Stimulated activated CD8-positive, alpha-beta memory T cell treated with anti-CD3 and anti-CD28 coated beads, Interleukin-4, amount 100 ng/mL, for 4 hours (primary cell): ENCODE results near the gene HNRNPM.

Source experiments
- DNase-seq, 2 donors: peaks; one replicate each; pipeline ENCODE4 v3.0.0-alpha.2; 2020; ENCODE audit warnings: low read depth in 2 of 2, low spot score in 1 of 2

The HNRNPM gene

DNA sequence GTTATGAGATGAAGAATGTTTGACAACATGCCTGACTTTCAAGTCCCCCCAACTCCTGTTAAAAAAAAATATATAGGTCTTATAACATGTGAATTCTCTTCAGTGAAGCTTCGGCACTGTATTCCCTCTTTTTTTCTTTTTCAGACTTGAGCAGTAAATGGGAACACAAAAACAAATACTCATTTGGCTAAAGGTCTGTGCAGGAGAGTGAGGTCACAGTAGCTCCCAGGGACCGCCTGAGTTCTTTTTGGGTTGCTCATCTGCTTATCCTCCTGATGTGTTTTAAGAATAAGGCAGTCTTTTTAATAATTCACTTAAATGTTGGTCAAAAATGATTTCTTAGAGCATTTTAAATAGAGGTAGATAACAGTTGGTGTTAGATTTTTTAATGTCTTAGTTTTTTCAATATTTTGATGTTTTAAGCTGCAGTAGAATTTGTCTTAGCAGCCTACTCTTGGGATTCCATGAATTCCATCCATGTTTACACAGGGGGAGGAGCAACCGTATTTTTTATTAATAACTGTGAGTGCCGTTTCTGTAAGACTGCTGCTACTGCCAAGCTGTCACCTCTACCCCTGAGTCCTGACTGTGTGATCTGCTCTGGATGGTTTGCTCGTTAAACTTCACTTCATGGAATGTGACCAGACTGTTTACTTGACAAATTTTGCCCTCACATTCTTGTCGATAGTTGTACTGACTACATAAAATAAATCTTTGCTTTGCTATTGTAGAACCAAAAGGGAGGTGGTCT is 14.9 kb downstream of the HNRNPM start:
- DNase-seq: no peak

DNA sequence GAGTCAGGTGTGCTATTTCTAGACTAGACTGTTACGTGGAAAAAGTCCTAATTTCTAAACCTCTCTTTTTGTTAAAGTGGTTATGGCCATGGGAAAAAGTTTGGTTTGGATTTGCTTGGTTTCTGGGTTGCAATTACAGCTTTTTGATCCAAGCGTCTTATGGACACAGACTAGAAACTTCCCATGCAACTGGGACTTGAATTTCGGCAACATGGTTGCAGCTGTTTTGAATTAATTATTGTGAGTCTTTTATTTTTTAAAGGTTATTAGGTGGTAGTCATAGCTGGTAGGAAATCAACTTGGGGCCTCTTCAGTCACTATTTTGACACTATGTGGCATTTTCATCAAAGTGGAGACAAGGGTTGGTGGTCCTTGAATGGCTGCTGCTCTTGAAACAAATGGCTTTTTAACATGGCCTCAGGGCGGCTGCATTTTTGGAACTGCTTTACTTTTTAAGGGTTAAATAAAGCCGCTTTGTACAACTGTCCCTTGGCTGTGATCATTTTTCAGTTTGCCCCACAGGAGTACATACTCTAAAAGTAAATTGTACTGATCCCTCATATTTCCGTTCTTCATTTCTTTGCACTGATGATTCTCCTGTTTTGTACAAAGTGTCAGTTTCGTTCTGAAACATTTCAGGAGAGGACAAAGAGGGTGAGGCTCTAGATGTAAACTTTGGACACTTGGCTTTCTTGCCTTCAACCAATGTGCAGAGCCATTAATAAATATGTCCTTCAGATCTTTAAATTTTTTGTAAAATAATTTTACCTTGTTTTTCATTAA is 15.9 kb downstream of the HNRNPM start:
- DNase-seq: no peak

DNA sequence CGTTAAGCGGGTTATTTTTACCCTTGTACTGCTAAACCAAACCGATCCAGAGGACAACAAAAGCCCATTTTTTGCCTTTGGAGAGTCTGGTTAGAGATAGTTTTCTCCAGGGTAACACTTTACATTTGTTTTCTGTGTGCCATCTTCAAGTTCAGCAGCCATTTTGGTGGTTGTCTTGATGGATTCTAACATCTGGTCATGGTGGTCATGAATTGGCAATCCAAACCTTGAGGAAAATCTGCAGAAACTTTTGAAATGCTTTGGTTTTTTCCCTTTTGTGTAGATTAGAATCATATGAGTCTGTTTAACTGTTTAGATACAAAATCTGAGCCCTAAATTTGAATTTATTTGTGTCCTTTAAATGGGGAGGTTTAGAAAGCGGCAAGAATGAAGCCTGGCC is 16.6 kb downstream of the HNRNPM start:
- no peak for DNase-seq

DNA sequence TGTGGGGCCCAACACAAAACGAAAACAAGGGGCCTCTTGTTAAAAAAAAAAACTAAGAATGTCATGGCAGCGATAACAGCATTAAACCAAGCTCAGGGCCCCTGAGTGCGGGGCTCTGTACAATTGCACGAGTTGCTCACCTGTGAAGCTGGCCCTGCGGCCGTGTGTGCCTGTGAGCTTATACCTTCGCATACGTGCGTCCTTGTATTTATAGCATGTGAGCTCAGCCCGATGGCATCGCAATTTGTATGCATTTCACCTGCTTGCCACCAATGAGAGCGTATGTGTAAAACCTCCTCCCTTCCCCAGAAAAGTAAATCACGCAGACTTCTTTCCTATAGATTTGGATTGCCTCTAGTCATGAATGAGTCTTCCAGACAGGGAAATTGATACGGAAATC is 17.1 kb downstream of the HNRNPM start:
- DNase-seq: no peak

DNA sequence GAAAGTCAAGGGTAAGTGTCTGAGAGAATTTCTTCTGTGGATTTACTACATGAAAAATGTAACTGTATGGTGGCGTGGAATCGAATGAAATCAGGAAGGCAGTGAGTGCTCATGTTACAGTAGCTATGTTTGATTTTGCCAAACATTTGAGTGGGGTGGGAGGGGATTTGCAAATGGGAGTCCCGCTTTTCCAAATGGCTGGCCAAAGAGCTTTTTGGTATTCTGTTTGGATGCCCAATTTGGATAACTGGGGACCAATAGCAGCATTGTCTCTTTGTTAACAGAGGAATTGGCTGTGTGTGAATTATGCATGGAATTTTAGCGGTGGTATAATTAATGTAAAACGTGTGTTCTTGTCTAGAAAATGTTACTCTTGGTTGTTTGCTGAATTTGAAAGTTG is 17.8 kb downstream of the HNRNPM start:
- no peak for DNase-seq

DNA sequence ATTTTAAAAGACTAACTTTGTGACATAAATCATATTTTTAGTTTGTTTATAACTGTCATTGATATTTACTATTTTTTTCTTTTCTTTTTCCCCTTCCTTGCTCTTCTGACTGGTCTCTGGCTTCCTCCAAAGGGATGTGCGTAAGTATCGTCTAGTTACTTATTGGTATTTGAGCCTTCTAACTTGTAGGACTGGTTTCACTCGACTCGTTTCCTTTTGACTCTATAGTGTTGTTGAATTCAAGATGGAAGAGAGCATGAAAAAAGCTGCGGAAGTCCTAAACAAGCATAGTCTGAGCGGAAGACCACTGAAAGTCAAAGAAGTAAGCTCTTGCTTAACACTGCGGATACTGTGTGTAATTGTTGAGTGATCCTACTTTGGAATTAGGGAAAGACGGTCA is 18.6 kb downstream of the HNRNPM start:
- no peak for DNase-seq

DNA sequence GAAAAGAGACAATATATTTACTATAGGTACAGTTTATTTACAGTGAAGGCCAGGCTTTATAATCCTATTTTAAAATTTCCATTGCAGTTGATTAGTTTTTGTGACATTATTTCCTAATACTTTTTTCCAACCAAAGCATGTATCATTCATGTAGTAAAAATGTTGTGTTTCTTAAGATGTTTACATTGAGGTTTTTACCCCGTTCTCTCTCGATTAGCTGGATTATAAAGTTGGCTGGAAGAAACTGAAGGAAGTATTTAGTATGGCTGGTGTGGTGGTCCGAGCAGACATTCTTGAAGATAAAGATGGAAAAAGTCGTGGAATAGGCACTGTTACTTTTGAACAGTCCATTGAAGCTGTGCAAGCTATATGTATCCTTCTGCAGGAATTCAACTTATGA is 21.2 kb downstream of the HNRNPM start:
- no peak for DNase-seq

DNA sequence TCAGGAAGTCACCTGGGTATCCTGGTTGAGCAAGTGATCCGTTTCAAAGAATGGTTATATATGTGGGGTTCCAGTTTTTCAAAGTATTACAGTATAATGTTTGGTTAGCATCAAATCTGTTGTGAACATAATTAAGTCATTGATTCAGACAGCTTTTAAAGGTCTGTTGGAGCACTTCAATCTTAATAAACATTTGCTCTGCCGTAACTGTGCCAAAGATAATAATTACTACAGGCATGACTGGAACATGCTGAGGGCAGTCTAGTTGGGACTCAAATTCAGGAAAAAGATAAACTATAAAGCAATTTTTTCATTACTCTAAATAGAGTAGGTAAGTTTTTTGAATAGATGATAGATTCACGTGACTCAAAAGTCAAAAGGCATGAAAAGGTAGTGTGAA is 23.3 kb downstream of the HNRNPM start:
- no peak for DNase-seq

DNA sequence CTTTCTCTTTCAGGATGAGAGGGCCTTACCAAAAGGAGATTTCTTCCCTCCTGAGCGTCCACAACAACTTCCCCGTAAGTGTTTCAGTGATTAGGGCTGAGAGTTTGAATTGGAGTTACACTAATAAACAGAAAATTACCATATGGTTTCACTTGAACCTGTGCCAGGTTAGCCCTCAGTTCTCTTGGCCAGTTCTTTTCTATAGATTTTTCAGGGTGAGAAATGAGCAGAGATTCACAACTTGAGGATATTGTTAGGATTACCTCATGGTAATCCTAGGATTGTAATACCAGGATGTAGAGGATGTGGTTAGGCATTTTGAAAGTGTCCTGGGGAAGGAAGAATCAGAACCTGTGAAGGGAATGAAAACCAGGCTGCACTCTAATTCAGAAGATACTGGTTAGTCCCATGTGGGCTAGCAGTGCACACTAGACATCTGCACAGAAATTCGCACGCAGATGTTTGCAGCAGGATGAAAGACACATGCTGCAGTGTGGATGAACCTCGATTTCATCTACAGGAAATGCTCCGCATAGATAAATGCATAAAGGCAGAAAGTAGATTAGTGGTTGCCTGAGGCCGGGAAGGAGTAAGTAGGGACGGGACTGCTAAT is 24.1 kb downstream of the HNRNPM start:
- DNase-seq: no peak

DNA sequence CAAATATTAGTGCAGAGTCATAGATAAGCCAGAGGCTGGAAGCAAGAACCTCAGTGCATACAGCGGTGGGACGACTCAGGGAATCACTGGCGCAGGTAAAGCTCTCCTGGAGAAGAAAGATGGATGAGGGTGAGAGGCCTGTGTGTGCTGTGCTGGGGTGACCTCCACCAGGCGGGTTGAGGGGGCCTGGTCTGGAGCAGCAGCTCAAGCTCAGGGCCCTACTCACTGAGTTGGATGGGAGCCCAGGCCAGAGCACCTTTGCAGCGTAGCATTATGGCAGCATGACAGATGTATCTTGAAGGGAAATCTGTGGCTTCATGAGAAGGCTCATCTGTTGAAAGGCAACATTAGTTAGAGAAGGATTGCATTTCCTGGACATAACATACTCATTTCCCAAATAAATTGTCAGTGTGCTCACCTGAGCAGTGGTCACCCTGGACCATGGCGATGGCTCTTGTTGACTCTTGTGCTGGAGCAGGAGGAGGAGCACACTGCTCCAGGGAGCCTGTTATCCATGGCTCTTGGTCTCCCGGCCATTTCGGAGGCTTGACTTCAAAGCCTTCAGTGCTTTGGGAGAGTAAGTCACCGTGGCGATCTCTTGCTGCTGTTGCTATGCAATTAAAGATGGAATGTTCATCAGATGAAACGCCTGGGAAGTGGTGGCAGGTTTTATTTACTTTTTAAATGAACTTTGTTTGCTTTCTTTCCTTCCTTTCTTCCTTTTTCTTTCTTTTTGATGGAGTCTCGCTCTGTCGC is 25.0 kb downstream of the HNRNPM start:
- no peak for DNase-seq

DNA sequence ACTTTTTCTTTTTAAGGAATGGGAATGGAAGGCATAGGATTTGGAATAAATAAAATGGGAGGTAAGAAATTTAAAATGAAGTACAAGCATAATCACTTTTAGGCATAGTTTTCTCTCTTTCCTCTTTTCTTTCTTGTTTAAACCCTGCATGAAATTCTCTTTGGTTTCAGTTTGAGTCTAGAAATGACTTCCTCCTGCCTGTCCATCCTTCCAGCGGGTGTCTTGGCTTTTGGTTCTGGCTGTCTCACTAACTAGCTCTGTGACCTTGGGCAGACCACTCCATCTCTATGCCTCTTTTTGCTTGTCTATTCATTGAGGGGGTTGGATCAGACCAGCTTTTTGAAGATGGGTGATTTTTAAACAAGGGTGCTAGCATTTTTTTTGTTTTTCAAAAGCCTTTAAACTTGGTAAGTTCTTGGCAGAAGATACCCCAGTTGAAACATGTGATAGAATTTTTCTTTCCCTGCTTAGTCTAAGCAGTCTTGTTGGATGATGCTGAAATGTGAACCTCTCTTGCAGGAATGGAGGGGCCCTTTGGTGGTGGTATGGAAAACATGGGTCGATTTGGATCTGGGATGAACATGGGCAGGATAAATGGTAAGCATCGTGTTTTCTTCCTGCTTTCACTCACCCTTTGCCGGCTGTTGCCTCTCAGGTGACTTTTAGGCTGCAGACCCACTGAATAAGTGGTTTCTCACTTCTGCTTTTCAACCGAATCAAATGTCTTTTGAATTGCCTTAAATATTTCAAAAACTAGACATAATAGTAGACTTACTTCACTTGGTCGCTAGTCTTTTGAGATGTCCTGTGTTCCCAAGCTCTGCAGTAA is 29.1 kb downstream of the HNRNPM start:
- no peak for DNase-seq

DNA sequence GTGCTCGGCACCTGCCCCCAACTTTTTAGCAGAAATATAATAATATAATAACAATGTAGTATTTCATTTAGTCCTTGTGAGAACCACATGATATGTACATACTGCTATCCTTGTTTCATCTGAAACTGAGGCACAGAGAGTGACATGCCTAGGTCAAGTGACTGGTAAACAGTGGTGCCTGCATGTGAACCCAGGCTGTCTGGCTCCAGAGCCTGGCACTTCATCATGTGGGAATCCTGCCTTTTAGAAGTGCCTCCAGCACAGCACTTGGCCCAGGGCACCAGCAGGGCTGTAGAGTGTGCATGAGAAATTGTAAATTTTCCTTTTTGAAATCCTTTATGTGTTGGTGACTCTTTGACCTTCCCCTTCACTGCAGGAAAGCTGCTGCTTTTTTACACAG is 30.2 kb downstream of the HNRNPM start:
- no peak for DNase-seq

DNA sequence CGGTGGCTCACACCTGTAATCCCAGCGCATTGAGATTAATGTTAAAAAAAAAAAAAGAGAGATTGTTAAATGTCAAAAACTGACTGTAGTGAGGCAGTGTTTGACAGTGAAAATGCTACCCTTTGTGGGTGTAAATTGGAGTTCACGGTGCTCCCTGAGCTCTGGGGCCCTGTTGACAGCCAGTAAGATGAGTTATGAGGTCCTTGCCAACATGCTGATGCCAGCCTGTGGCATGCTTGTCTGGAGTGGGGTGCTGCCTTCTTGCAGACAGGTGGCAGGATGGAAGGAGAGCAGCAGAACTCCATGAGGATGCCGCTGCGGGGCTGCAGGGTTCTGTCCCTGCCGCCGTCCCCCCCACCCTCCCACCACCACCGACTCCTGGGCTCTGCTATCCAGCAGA is 31.7 kb downstream of the HNRNPM start:
- no peak for DNase-seq

DNA sequence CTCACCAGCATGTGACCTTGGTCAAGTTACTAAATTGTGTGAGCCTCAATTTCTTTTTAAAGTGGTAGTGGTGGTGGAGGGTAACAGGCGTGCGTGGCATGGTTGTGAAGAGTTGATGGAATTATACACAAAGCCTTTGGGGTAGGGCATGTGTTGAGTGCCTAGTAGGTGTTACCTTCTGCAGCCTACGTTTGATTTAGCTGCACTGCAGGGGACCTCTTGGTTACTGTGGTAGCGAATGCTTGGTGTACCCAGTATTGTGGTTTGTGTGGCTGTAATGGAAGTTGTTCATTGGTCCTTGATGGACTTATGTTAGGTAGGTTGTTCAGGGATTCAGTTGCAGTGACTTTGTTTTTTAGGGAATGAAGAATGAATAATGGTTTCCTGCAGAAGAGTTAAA is 33.1 kb downstream of the HNRNPM start:
- no peak for DNase-seq

DNA sequence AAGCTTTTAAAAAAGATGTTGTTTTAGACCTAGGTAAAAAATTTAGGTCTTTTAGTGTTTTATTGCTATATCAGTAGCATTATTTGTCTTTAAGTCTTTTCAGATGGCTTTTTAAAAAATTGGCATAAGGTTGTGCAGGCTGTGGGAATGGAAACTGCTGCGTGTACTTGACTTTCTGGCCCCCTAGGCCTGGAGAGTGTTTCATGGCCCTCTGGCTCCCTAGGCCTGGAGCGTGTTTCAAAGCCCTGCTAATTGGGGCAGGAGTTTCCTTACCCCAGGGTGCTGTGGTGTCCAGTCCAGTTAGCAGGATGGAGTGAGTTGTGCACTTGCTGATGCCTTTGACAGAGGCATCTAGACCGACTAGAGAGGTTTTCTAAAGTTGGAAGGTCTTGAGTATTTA is 33.8 kb downstream of the HNRNPM start:
- no peak for DNase-seq

DNA sequence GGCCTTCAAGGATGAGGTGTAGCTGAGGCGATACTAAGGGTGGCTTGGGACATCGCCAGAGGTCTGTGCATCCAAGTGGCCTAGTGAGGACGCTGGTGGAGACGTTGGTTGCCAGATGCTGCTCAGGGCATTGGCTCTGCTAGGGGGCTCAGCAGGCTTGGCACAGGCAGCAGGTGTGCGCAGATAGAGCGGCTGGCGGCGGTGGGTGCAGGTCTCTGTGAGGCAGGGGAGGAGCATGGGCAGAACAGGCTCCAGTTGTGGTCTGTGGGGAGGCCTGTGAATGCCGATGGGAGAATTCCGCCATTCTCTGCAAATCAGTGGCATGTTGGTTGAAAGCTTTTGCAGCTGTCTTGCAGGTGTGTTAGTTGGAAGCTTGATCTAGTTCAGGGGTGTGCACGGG is 36.4 kb downstream of the HNRNPM start:
- DNase-seq: no peak

DNA sequence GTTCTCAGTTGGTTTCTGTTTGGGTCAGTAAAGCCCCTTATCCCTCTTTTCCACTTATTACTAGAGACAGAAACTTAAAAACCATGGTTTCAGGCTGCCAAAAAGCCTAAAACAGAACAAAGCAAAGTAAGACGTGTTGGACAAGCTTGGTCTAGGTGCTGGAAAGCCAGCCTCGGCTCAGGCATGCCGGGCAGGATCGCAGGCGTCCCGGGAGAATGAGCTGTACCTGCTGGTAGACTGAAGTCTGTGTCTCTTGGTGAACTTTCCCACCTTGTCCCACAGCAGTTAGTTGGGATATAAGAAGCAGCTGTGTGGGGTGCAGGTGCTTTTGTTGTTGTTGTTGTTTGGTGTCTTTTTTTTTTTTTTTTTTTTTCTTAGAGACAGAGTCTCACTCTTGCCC is 36.8 kb downstream of the HNRNPM start:
- no peak for DNase-seq

DNA sequence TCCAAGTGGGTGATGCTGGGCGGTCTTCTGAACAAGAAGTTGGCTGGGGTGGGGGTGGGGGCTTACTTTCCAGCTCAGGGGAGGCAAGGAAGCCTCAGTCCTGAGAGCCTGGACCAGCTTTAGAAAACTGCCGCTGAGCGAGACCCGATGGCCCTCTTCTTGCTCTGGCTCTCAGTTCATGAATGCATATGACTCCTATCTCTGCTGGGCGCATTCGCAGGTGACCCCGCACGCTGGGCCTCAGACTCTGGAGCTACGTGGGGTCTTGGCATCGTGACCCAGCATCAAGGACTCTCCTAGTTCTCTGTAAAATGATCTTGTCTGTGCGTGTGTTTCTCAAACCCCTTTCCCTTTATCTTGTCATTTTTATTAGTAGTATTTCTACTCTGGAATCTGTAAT is 37.9 kb downstream of the HNRNPM start:
- DNase-seq: no peak

DNA sequence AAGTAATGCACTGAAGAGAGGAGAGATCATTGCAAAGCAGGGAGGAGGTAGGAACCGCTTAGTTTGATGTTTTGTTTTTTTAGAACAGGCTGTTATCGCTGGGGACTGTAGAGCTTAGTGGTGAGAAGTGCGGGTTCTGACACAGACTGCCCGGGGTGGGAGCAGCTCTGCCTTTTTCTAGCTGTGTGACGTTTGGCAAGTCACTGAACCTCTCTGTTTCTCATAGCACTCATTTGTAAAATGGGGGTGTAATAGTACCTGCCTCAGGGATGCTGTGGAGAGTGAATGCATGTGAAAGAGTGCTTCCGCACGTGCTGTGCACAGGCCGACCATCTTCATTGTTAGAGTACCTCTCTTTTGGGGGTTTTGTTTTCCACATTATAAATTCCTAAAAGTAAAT is 38.4 kb downstream of the HNRNPM start:
- no peak for DNase-seq

DNA sequence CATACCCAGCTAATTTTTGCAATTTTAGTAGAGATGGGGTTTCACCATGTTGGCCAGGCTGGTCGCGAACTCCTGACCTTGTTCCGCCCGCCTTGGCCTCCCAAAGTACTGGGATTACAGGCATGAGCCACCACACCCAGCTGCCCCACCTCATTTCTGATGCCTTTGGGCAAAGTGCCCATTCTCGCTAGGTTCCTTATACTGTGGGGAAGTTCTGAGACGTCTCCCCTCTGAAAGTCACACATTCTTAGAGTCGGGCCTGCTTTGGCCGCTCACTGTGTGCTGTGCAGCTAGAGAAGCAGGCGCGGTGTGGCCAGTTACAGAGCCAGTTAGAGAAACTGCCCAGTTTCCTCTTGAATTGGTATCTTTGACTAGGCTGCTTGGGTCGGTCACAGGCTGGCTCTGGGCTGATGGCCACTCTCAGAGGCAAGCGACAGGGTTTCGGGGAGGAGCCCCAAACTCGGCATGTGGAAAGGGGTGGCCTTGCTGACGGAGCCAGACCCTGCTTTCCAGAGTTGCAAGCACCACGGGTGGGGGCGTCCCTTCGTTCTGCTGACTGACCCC is 39.6 kb downstream of the HNRNPM start:
- DNase-seq: no peak
